ENCODE measurements around the gene CT45A8.
"Not testable (repeated sequence)": the region's sequence is repeated elsewhere in the genome, so short reads cannot be mapped to it uniquely, and the experiment has no call there.

Gene CT45A8, protein sequence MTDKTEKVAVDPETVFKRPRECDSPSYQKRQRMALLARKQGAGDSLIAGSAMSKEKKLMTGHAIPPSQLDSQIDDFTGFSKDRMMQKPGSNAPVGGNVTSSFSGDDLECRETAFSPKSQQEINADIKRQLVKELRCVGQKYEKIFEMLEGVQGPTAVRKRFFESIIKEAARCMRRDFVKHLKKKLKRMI

DNA sequence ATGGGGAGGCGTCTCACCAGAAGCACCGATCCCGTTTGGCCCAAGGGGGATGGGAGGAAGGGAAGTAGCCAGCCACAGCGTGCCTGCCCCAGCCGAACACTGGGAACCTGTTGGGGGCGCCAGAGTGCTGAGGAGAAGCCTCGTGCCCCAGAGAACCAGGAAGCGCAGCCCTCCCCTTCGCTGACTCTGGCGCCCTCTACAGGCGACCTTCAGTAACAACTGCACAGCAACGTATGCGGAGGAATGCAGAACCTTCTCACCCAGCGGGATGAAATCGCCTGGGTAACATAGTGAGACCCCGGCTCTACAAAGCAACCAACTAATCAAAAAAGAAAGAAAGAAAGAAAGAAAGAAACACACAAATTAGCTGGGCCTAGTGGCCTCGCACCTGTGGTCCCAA lies at the start of gene CT45A8:
TSS of gene CT45A8 (minus strand) at position 101 of the 400 bp plus-strand sequence. CDS start 3,755 bp downstream, outside the sequence.
- DNase-seq = not testable (repeated sequence)

DNA sequence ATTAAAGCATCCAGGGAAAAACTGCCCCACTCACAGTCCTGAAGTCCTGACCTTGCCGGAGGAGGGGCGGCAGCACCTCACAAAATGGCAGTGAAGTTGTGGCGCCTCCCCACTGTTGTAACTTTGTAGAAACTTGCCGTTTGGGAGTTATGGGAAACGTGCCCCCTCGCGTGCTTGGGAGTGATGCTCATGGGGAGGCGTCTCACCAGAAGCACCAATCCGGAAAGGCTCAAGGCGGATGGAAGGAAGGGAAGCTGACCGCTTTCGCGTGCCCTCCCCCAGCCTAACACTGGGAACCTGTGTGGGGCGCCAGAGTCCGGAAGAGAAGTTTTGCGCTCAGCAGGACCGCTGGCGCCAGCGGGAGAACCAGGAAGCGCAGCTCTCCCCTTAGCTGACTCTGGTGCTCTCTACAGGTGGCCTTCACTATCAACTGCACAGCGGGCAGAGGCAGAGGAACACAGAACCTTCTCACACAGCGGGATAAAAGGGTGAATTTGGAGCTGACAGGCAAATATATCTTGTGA lies 39.0 kb upstream of the CT45A8 start, which contains the start of the genes CT45A10 and SAGE1:
TSS of gene CT45A10 (minus strand) at position 151 of the 524 bp plus-strand sequence. CDS start 8,100 bp downstream, outside the sequence.
TSS of gene SAGE1 (plus strand) at position 423 of the 524 bp plus-strand sequence. CDS start 2,527 bp downstream, outside the sequence.
- no peak for DNase-seq

DNA sequence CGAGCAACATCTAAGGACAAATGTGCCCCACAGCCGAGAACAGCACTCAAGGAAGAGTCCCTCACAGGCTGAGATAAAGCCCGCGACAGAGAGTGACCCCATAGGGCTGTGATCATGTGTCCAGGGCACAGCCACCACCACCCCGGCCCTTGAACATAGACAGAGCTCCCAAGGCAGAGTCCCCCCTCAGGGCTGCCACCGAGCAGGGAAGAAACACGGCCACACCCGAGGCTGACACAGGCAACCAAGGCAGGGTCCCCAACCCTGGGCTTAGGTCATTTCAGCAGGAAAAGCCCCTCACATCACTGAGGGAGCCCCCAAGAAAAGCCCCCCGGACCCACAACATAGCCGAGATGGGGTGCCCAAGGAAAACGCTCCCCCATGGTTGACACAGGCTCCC lies 38.4 kb upstream of the CT45A8 start:
- DNase-seq = no peak

DNA sequence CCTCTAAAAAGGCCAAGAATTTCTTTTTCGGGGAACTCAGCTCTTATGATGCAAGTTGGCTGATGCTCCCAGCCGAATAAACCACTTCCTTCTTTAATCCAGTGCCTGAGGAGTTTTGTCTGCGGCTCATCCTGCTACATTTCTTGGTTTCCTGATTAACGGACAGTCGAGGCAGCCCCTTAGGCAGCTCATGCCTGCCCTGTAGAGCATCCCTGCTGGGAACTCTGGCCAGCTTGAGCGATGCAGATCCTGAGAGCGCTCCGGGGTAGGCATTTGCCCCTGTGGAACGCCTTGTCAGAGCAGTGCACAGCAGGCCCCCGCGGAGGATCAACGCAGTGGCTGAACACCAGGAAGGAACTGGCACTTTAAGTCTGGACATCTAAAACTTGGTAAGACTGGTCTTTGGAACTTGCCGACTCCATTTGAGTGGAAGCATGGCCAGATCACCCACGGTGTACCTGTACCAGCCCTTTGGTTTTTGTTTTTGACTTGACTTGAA lies 35.8 kb upstream of the CT45A8 start:
- DNase-seq = no peak

DNA sequence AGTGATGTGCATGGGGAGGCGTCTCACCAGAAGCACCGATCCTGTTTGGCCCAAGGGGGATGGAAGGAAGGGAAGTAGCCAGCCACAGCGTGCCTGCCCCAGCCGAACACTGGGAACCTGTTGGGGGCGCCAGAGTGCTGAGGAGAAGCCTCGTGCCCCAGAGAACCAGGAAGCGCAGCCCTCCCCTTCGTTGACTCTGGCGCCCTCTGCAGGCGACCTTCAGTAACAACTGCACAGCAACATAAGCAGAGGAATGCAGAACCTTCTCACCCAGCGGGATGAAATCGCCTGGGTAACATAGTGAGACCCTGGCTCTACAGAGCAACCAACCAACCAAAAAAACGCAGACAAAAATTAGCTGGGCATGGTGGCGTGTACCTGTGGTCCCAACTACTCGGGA lies 34.6 kb upstream of the CT45A8 start:
- not testable (repeated sequence) for DNase-seq

DNA sequence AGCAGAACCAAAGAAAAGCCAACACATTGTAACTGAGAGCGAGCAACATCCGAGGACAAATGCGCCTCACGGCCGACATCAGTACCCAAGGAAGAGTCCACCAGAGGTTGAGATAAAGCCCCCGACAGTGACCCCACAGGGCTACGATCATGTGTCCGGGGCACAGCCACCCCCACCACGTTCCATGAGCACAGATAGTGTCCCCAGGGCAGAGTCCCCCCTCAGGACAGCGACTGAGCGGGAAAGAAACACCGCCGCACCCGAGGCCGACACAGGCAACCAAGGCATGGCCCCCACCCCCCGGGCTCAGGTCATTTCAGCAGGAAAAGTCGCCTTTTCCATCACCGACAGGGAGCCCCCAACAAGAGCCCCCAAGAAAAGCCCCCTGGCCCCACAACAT lies 33.9 kb upstream of the CT45A8 start:
- DNase-seq = not testable (repeated sequence)

DNA sequence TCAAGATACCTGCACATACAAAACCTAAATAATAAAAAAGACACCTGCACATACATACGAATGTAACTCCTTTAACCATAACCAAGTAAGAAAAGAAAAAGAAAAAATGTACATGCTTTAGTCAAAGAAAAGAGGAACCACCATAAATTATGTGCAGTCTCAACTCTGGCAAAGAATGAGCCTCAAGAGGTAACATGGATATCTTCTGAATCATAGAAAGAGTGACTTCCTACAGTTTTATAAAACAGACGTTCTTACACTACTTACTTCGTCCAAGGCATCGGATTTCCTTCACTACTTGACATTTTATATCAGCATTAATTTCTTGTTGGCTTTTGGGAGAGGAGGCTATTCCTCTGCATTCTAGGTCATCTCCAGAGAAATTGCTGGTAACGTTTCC lies 28.4 kb upstream of the CT45A8 start:
- DNase-seq = not testable (repeated sequence)

DNA sequence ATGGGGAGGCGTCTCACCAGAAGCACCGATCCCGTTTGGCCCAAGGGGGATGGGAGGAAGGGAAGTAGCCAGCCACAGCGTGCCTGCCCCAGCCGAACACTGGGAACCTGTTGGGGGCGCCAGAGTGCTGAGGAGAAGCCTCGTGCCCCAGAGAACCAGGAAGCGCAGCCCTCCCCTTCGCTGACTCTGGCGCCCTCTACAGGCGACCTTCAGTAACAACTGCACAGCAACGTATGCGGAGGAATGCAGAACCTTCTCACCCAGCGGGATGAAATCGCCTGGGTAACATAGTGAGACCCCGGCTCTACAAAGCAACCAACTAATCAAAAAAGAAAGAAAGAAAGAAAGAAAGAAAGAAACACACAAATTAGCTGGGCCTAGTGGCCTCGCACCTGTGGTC lies 17.4 kb upstream of the CT45A8 start, which contains the start of gene CT45A9:
TSS of gene CT45A9 (minus strand) at position 101 of the 400 bp plus-strand sequence. CDS start 3,751 bp downstream, outside the sequence.
- not testable (repeated sequence) for DNase-seq

DNA sequence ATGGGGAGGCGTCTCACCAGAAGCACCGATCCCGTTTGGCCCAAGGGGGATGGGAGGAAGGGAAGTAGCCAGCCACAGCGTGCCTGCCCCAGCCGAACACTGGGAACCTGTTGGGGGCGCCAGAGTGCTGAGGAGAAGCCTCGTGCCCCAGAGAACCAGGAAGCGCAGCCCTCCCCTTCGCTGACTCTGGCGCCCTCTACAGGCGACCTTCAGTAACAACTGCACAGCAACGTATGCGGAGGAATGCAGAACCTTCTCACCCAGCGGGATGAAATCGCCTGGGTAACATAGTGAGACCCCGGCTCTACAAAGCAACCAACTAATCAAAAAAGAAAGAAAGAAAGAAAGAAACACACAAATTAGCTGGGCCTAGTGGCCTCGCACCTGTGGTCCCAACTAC lies 17.2 kb downstream of the CT45A8 start, which contains the start of gene CT45A7:
TSS of gene CT45A7 (minus strand) at position 101 of the 400 bp plus-strand sequence. CDS start 3,747 bp downstream, outside the sequence.
- DNase-seq = not testable (repeated sequence)

DNA sequence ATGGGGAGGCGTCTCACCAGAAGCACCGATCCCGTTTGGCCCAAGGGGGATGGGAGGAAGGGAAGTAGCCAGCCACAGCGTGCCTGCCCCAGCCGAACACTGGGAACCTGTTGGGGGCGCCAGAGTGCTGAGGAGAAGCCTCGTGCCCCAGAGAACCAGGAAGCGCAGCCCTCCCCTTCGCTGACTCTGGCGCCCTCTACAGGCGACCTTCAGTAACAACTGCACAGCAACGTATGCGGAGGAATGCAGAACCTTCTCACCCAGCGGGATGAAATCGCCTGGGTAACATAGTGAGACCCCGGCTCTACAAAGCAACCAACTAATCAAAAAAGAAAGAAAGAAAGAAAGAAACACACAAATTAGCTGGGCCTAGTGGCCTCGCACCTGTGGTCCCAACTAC lies 34.4 kb downstream of the CT45A8 start, which contains the start of gene CT45A2:
TSS of gene CT45A2 (minus strand) at position 101 of the 400 bp plus-strand sequence. CDS start 3,747 bp downstream, outside the sequence.
- DNase-seq = not testable (repeated sequence)

DNA sequence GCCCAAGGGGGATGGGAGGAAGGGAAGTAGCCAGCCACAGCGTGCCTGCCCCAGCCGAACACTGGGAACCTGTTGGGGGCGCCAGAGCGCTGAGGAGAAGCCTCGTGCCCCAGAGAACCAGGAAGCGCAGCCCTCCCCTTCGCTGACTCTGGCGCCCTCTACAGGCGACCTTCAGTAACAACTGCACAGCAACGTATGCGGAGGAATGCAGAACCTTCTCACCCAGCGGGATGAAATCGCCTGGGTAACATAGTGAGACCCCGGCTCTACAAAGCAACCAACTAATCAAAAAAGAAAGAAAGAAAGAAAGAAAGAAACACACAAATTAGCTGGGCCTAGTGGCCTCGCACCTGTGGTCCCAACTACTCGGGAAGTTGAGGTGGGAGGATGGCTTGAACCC lies 51.7 kb downstream of the CT45A8 start, which contains the start of gene CT45A6:
TSS of gene CT45A6 (minus strand) at position 101 of the 400 bp plus-strand sequence. CDS start 3,794 bp downstream, outside the sequence.
- not testable (repeated sequence) for DNase-seq
